GM12878 (cell line): ENCODE measurements around the gene ACP3. TPM values are rescaled to one million over a fixed set of nuclear protein-coding genes. Genes with fewer than 3 reads are reported as not detected.
"Not testable (repeated sequence)": the region's sequence is repeated elsewhere in the genome, so short reads cannot be mapped to it uniquely, and the experiment has no call there.

Source experiments
- ATAC-seq: fragments of 200-7000 bp; cut with Tn5 transposase; 3 replicates; pipeline ENCODE4 v1.9.1; 2020; ENCODE audit warnings: mild to moderate bottlenecking, moderate library complexity
- BruUV-seq: library from RNA; stranded (reverse); fragments of 400-500 nt; replicated peaks from 2 replicates; lab custom pipeline; 2021; lab: Mats Ljungman, UMichigan
- CTCF ChIA-PET: fragments of 300-600 bp; sonication (Branson Sonifier 250); formaldehyde crosslinking; extraction: SDS; loops from one replicate; lab custom pipeline; 2021; ENCODE audit warnings: inconsistent platforms; lab: Yijun Ruan, JAX
- POLR2A ChIA-PET: fragments of 350-600 bp; formaldehyde crosslinking; extraction: SDS; loops from one replicate; lab custom pipeline; 2021; ENCODE audit warnings: inconsistent platforms; lab: Charles Lee
- RAD21 ChIA-PET: fragments of 300-600 bp; sonication (Branson Sonifier 250); formaldehyde crosslinking; loops from one replicate; lab custom pipeline; 2023; ENCODE audit warnings: antibody characterized with exemption; ENCODE audit not compliant: unreplicated experiment; lab: Charles Lee
- SMC1A ChIA-PET: fragments of 300-600 bp; sonication (Branson Sonifier 250); formaldehyde crosslinking; loops from one replicate; lab custom pipeline; 2023; ENCODE audit not compliant: unreplicated experiment, uncharacterized antibody; lab: Charles Lee
- DNase-seq: peaks from one replicate; pipeline ENCODE4 v3.0.0-alpha.2; 2011; ENCODE audit warnings: low read depth, low spot score
- FAIRE-seq: peaks from 3 replicates; lab custom pipeline; 2011; peaks lifted over from hg19 to GRCh38; lab: Jason Lieb, UNC
- H2AFZ ChIP-seq: 2 replicates; pipeline ENCODE4 v1.6.0; 2011; ENCODE audit warnings: low read depth, low read length, control low read depth; ENCODE audit not compliant: control insufficient read depth
- H3K27ac ChIP-seq: 2 replicates; pipeline ENCODE4 v1.5.1; 2011; ENCODE audit warnings: control low read depth; ENCODE audit not compliant: control insufficient read depth, insufficient read depth
- H3K27me3 ChIP-seq, 2 experiments: replicated peaks in 1 of 2; 2 replicates each; pipeline versions ENCODE4 v1.6.0 to v1.6.1; 2011; ENCODE audit warnings: low read length in 1 of 2; ENCODE audit not compliant: control insufficient read depth in 2 of 2, insufficient read depth in 2 of 2
- H3K36me3 ChIP-seq, 2 experiments: 2 replicates each; pipeline ENCODE4 v1.5.1; 2011; ENCODE audit warnings: low read length in 1 of 2; ENCODE audit not compliant: control insufficient read depth in 2 of 2, insufficient read depth in 2 of 2
- H3K4me1 ChIP-seq: 2 replicates; pipeline ENCODE4 v1.6.1; 2011; ENCODE audit warnings: mild to moderate bottlenecking, low read length, moderate library complexity, mixed read lengths; ENCODE audit not compliant: control insufficient read depth, insufficient read depth
- H3K4me2 ChIP-seq: 2 replicates; pipeline ENCODE4 v1.6.0; 2011; ENCODE audit warnings: control low read depth; ENCODE audit not compliant: control insufficient read depth, insufficient read depth
- H3K4me3 ChIP-seq: fragments of 200-600 bp; sonication (generic); 2 replicates; pipeline ENCODE4 v1.5.1; 2016
- H3K79me2 ChIP-seq: 2 replicates; pipeline ENCODE4 v1.6.0; 2011; ENCODE audit warnings: low read length; ENCODE audit not compliant: control insufficient read depth, insufficient read depth
- H3K9ac ChIP-seq: 2 replicates; pipeline ENCODE4 v1.8.0; 2011; ENCODE audit warnings: low read length, control low read depth, mixed read lengths; ENCODE audit not compliant: control insufficient read depth, insufficient read depth
- H3K9me3 ChIP-seq: replicated peaks from 3 replicates; pipeline ENCODE4 v1.5.1; 2011; ENCODE audit warnings: mild to moderate bottlenecking, low read length; ENCODE audit not compliant: control insufficient read depth, insufficient read depth
- H4K20me1 ChIP-seq: 2 replicates; pipeline ENCODE4 v1.6.0; 2011; ENCODE audit not compliant: control insufficient read depth, insufficient read depth
- NFYB ChIP-seq: IDR thresholded peaks from 2 replicates; pipeline ENCODE4 v1.6.1; 2011; ENCODE audit warnings: low read depth, mild to moderate bottlenecking, low read length, improper control_type of control experiment, moderate library complexity; ENCODE audit not compliant: insufficient read depth
- NR2F1 ChIP-seq: fragments of 450-650 bp; conservative IDR thresholded peaks from 2 replicates; pipeline ENCODE4 v1.6.1; 2017; ENCODE audit warnings: mild to moderate bottlenecking
- POU2F2 ChIP-seq: IDR thresholded peaks from 3 replicates; pipeline ENCODE4 v1.6.1; 2011; ENCODE audit warnings: low read depth, mild to moderate bottlenecking, low read length, borderline replicate concordance
- RAD21 ChIP-seq: IDR thresholded peaks from 2 replicates; pipeline ENCODE4 v1.6.1; 2011; ENCODE audit warnings: mild to moderate bottlenecking, low read depth, low read length, moderate library complexity; ENCODE audit not compliant: insufficient read depth
- RUNX3 ChIP-seq: IDR thresholded peaks from 2 replicates; pipeline ENCODE4 v1.6.1; 2012; ENCODE audit warnings: low read length, inconsistent platforms
- SMC3 ChIP-seq: IDR thresholded peaks from 2 replicates; pipeline ENCODE4 v1.6.1; 2011; ENCODE audit warnings: low read length, improper control_type of control experiment, borderline replicate concordance
- SREBF2 ChIP-seq: IDR thresholded peaks from 2 replicates; pipeline ENCODE4 v1.6.1; 2012; ENCODE audit warnings: mild to moderate bottlenecking, low read length
- YY1 ChIP-seq: IDR thresholded peaks from 2 replicates; pipeline ENCODE4 v1.6.1; 2011; ENCODE audit warnings: low read depth, mild to moderate bottlenecking, low read length
- WGBS: methylation state at CpG from one replicate; pipeline ENCODE4 v1.1.6; 2016; ENCODE audit warnings: low lambda C conversion rate; ENCODE audit not compliant: insufficient replicate concordance, insufficient coverage; ENCODE audit errors: missing lambda C conversion rate; 5-methylcytosine and 5-hydroxymethylcytosine counted together
- in situ Hi-C: fragments of 300-500 bp; cut with MboI; formaldehyde crosslinking; loops from 9 replicates; pipeline ENCODE4 v1.14.3; 2018; ENCODE audit warnings: mixed read lengths
- intact Hi-C: fragments of 100-400 bp; cut with micrococcal nuclease; formaldehyde crosslinking; loops from one replicate; pipeline ENCODE4 v1.14.2; 2022; ENCODE audit not compliant: unreplicated experiment
- polyA plus RNA-seq, 11 experiments: library from polyadenylated mRNA; depleted of rRNA in 4 of 11; unstranded in 6 of 11; stranded (reverse) in 5 of 11; fragments of >200 nt; fragmentation: Nextera tagmentation in 4 of 11; fragmentation: Illumina TruSeq in 1 of 11; extraction: Ambion mirVana in 4 of 11; extraction: Trizol in 1 of 11; gene quantifications; 1 replicate in 1 of 11; 2 replicates in 10 of 11; pipeline versions ENCODE4 v1.2.1 to v1.2.3, GENCODE V29; 2011 to 2016; ENCODE audit warnings: inconsistent platforms in 2 of 11, missing spikeins in 2 of 11, low read depth in 1 of 11
- total RNA-seq, 4 experiments: library from RNA; depleted of rRNA in 3 of 4; stranded (reverse); fragments of >200 nt in 3 of 4; fragmentation: Illumina TruSeq in 1 of 4; extraction: Trizol in 1 of 4; gene quantifications; 2 replicates each; pipeline versions ENCODE4 v1.2.1 to v1.2.3, GENCODE V29; 2013 to 2021
- TF ChIP-seq, protein P1 (sequence below), 3 experiments: IDR thresholded peaks in 2 of 3; conservative IDR thresholded peaks in 1 of 3; 2 replicates each; pipeline ENCODE4 v1.5.1; 2011; ENCODE audit warnings: low read depth in 3 of 3, low read length in 3 of 3, mild to moderate bottlenecking in 3 of 3, control low read depth in 2 of 3, moderate library complexity in 2 of 3, inconsistent platforms in 1 of 3, mixed read lengths in 1 of 3; ENCODE audit not compliant: control insufficient read depth in 2 of 3, insufficient read depth in 1 of 3; ENCODE audit errors: extremely low read depth in 1 of 3

ACP3 gene
- total and polyA plus RNA-seq, 10 of the 15 experiments (the other 5 are each of a cell fraction or from before 2014, with no cell fraction given): 0.05 to 0.41 TPM; not detected in 8

DNA sequence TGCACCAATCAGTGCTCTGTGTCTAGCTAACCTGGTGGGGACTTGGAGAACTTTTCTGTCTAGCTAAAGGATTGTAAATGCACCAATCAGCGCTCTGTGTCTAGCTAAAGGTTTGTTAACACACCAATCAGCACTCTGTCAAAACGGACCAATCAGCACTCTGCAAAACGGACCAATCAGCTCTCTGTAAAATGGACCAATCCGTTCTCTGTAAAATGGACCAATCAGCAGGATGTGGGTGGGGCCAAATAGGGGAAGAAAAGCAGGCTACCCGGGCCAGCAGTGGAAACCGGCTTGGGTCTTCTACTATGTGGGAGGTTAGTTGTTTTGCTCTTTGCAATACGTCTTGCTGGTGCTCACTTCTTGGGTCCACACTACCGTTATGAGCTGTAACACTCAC is 79.6 kb downstream of the ACP3 start:
- in situ Hi-C loops, H2AFZ ChIP-seq, H3K9me3 ChIP-seq, H3K27ac ChIP-seq, H3K27me3 ChIP-seq, H3K4me3 ChIP-seq, DNase-seq, H3K36me3 ChIP-seq, H3K9ac ChIP-seq, H3K4me1 ChIP-seq, H3K79me2 ChIP-seq, FAIRE-seq, ATAC-seq, POLR2A ChIA-PET, BruUV-seq, H4K20me1 ChIP-seq, H3K4me2 ChIP-seq: not testable (repeated sequence)
- SMC1A ChIA-PET: interaction anchor here (0.8 to 6.3 kb wide), 6 partner anchors 9 to 358 kb away, joined by 3 to 92 read pairs (median 3); no protein-coding TSS in a partner anchor
- WGBS: 67% methylated on average over 8 of the region's 8 CpGs
- intact Hi-C loops: loop anchor here (10.0 kb wide), 1 partner anchor 362 kb away; the partner anchor contains the start of gene CPNE4
- CTCF ChIA-PET: interaction anchor here (1.1 to 7.9 kb wide), 4 partner anchors 29 to 360 kb away, joined by 3 to 195 read pairs (median 9); no protein-coding TSS in a partner anchor
- TF ChIP-seq NFYB: peak; percentile 78
- RAD21 ChIA-PET: interaction anchor here (4.6 kb wide), 1 partner anchor 44 kb away, joined by 70 read pairs; no protein-coding TSS in a partner anchor

- Histone ChIP-seq H3K4me1 (no peaks in the 10 kb centered on the region), H3K9ac (no peak overlapping the region), H3K27ac (no peak overlapping the region), H3K79me2 (no peaks in the 10 kb centered on the region), H3K4me2 (no peak overlapping the region), H3K9me3 (no peaks in the 10 kb centered on the region; the same call in 2 of the 3 replicates), H3K4me3 (no peak overlapping the region), H4K20me1 (no peaks in the 10 kb centered on the region), H3K27me3 (no peaks in the 10 kb centered on the region; a peak in 1 of 4 replicates), H2AFZ (0 out of 2 replicates have a peak overlapping the region, but pooled peaks have one; percentile 3), H3K36me3 (no peaks in the 10 kb centered on the region)
- ChIA-PET CTCF (interaction anchor here (0.6 to 7.9 kb wide), 11 partner anchors 8 to 810 kb away, joined by 3 to 195 read pairs (median 4); no protein-coding TSS in a partner anchor), POLR2A (no interaction called here), SMC1A (interaction anchor here (0.8 to 6.3 kb wide), 4 partner anchors 17 to 361 kb away, joined by 3 to 92 read pairs (median 4); no protein-coding TSS in a partner anchor), RAD21 (interaction anchor here (1.0 to 4.6 kb wide), 3 partner anchors 42 to 56 kb away, joined by 3 to 70 read pairs (median 5); no protein-coding TSS in a partner anchor)
- in situ Hi-C loops (no loop called here), intact Hi-C loops (loop anchor here (1.0 to 10.0 kb wide), 3 partner anchors 47 to 364 kb away; partner anchors contain the start of gene CPNE4)
- FAIRE-seq (peak; percentile 98), DNase-seq (no peak), ATAC-seq (peak; percentile 82)
- TF ChIP-seq POU2F2 (0 out of 3 replicates have a peak, but pooled peaks have one; percentile 25), RAD21 (peak; percentile 95), SMC3 (peak; percentile 85), SREBF2 (no peak), RUNX3 (peak; percentile 39; the same call in 1 of the 2 replicates), NR2F1 (no peak), YY1 (0 out of 2 replicates have a peak, but pooled peaks have one; percentile 44)
- TF ChIP-seq, protein P1, sequence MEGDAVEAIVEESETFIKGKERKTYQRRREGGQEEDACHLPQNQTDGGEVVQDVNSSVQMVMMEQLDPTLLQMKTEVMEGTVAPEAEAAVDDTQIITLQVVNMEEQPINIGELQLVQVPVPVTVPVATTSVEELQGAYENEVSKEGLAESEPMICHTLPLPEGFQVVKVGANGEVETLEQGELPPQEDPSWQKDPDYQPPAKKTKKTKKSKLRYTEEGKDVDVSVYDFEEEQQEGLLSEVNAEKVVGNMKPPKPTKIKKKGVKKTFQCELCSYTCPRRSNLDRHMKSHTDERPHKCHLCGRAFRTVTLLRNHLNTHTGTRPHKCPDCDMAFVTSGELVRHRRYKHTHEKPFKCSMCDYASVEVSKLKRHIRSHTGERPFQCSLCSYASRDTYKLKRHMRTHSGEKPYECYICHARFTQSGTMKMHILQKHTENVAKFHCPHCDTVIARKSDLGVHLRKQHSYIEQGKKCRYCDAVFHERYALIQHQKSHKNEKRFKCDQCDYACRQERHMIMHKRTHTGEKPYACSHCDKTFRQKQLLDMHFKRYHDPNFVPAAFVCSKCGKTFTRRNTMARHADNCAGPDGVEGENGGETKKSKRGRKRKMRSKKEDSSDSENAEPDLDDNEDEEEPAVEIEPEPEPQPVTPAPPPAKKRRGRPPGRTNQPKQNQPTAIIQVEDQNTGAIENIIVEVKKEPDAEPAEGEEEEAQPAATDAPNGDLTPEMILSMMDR (IDR thresholded peaks at IDR 0.05 in 2 of 3, conservative IDR thresholded peaks at IDR 0.05 in 1 of 3; ENCODE audit: control insufficient read depth in 2 of 3, extremely low read depth in 1 of 3, insufficient read depth in 1 of 3, low read depth in 3 of 3, low read length in 3 of 3): peak; percentile 77 to 92 (median 83)
- BruUV-seq: no TSS peak
- 56% methylated on average over 5 of the region's 5 CpGs for WGBS
These were observed 82.1 kb downstream of the ACP3 start for GRCh38 chr3:132399054-132399929.
